Upper lobe of left lung (tissue), 4 donors: Measurements from ENCODE around the gene RTEL1.

Source experiments
- EP300 ChIP-seq, 4 donors: sonication (generic); formaldehyde crosslinking; IDR thresholded peaks; one replicate each; pipeline ENCODE4 v1.5.1; 2017; ENCODE audit warnings: antibody characterized with exemption in 4 of 4, control low read depth in 2 of 4
- POLR2A ChIP-seq, 4 donors: fragments of 450-650 bp; IDR thresholded peaks; one replicate each; pipeline ENCODE4 v1.5.1; 2016 to 2017; ENCODE audit warnings: antibody characterized with exemption in 4 of 4, mild to moderate bottlenecking in 2 of 4
- TF ChIP-seq, protein P1 (sequence below), 6 experiments: fragments of 450-650 bp in 4 of 6; fragments of 200-600 bp in 2 of 6; sonication (generic) in 2 of 6; IDR thresholded peaks; one replicate each; pipeline ENCODE4 v1.5.1; 2016 to 2019; ENCODE audit warnings: antibody characterized with exemption in 6 of 6

DNA sequence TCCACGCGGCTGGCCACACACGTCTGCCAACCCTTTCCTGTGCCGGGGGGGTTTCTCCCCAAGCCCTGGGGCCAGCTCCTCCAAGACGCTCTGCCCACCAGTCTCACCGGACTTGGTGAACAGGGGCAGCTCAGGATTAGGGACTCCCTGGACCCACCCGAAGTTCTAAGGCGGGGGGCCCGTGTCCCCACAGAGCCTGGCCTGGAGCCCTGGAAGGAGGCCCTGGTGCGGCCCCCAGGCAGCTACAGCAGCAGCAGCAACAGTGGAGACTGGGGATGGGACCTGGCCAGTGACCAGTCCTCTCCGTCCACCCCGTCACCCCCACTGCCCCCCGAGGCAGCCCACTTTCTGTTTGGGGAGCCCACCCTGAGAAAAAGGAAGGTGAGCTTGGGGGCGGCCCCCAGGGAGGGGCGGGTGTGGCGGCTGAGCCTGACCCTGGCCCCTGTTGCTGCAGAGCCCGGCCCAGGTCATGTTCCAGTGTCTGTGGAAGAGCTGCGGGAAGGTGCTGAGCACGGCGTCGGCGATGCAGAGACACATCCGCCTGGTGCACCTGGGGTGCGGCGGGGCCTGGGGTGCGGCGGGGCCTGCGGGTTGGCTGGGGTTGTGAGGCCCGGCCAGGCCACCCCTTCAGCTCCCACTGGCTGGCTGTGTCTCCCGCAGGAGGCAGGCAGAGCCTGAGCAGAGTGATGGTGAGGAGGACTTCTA is 83.7 kb downstream of the RTEL1 start:
- TF ChIP-seq, protein P1, sequence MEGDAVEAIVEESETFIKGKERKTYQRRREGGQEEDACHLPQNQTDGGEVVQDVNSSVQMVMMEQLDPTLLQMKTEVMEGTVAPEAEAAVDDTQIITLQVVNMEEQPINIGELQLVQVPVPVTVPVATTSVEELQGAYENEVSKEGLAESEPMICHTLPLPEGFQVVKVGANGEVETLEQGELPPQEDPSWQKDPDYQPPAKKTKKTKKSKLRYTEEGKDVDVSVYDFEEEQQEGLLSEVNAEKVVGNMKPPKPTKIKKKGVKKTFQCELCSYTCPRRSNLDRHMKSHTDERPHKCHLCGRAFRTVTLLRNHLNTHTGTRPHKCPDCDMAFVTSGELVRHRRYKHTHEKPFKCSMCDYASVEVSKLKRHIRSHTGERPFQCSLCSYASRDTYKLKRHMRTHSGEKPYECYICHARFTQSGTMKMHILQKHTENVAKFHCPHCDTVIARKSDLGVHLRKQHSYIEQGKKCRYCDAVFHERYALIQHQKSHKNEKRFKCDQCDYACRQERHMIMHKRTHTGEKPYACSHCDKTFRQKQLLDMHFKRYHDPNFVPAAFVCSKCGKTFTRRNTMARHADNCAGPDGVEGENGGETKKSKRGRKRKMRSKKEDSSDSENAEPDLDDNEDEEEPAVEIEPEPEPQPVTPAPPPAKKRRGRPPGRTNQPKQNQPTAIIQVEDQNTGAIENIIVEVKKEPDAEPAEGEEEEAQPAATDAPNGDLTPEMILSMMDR (IDR thresholded peaks at IDR 0.05), result no peak
- TF ChIP-seq POLR2A (IDR thresholded peaks at IDR 0.05) (no peak), EP300 (IDR thresholded peaks at IDR 0.05) (no peak)
